Measurements from ENCODE around the gene MAPT.
"Not testable (repeated sequence)": the region's sequence is repeated elsewhere in the genome, so short reads cannot be mapped to it uniquely, and the experiment has no call there.

Gene MAPT

GRCh38 chr17:46008591-46008990, 114.2 kb downstream of the MAPT start:
- Histone ChIP-seq H3K27ac (ENCODE audit: low read depth, low read length) (no peak overlapping the region), H3K9me3 (ENCODE audit: control insufficient read depth in 5 of 5, low read length in 5 of 5) (no peaks in the 10 kb centered on the region), H3K36me3 (ENCODE audit: control insufficient read depth in 5 of 5, insufficient read depth in 5 of 5, low read length in 5 of 5) (no peaks in the 10 kb centered on the region), H3K9ac (ENCODE audit: low read length in 5 of 5) (no peak overlapping the region), H3K27me3 (ENCODE audit: control insufficient read depth in 5 of 5, insufficient read depth in 4 of 5, low read length in 5 of 5) (no peaks in the 10 kb centered on the region), H3K4me3 (ENCODE audit: low read depth in 1 of 5, low read length in 5 of 5) (no peak overlapping the region), H3K4me1 (ENCODE audit: control insufficient read depth in 5 of 5, insufficient read depth in 5 of 5, low read length in 5 of 5) (peaks cover 2 to 39% (median 9%) of the 10 kb centered on the region in 5 donors)

GRCh38 chr17:46009681-46010596, 115.6 kb downstream of the MAPT start:
- peaks cover 0 to 35% (median 13%) of the 10 kb centered on the region in 5 donors for H3K4me1 ChIP-seq (ENCODE audit: control insufficient read depth in 5 of 5, insufficient read depth in 5 of 5, low read length in 5 of 5)
- no peaks in the 10 kb centered on the region for H3K9me3 ChIP-seq (ENCODE audit: control insufficient read depth in 5 of 5, low read length in 5 of 5)
- no peak overlapping the region for H3K9ac ChIP-seq (ENCODE audit: low read length in 5 of 5)
- H3K27me3 ChIP-seq (ENCODE audit: control insufficient read depth in 5 of 5, insufficient read depth in 4 of 5, low read length in 5 of 5), result no peaks in the 10 kb centered on the region
- H3K4me3 ChIP-seq (ENCODE audit: low read depth in 1 of 5, low read length in 5 of 5), result peak overlapping the region in 1 of 5 donors; percentile 11
- no peak overlapping the region for H3K27ac ChIP-seq (ENCODE audit: low read depth, low read length)
- H3K36me3 ChIP-seq (ENCODE audit: control insufficient read depth in 5 of 5, insufficient read depth in 5 of 5, low read length in 5 of 5), result no peaks in the 10 kb centered on the region

GRCh38 chr17:46010597-46011186, 116.3 kb downstream of the MAPT start:
- H3K9me3 ChIP-seq (ENCODE audit: control insufficient read depth in 5 of 5, low read length in 5 of 5), result no peaks in the 10 kb centered on the region
- H3K27ac ChIP-seq (ENCODE audit: low read depth, low read length), result no peak overlapping the region
- peaks cover 0 to 35% (median 13%) of the 10 kb centered on the region in 5 donors for H3K4me1 ChIP-seq (ENCODE audit: control insufficient read depth in 5 of 5, insufficient read depth in 5 of 5, low read length in 5 of 5)

GRCh38 chr17:46011711-46012505, 117.6 kb downstream of the MAPT start:
- no peaks in the 10 kb centered on the region for H3K9me3 ChIP-seq (ENCODE audit: control insufficient read depth in 5 of 5, low read length in 5 of 5)
- peaks cover 0 to 35% (median 13%) of the 10 kb centered on the region in 5 donors for H3K4me1 ChIP-seq (ENCODE audit: control insufficient read depth in 5 of 5, insufficient read depth in 5 of 5, low read length in 5 of 5)
- H3K27ac ChIP-seq (ENCODE audit: low read depth, low read length), result no peak overlapping the region
- no peaks in the 10 kb centered on the region for H3K27me3 ChIP-seq (ENCODE audit: control insufficient read depth in 5 of 5, insufficient read depth in 4 of 5, low read length in 5 of 5)
- no peak overlapping the region for H3K9ac ChIP-seq (ENCODE audit: low read length in 5 of 5)
- H3K36me3 ChIP-seq (ENCODE audit: control insufficient read depth in 5 of 5, insufficient read depth in 5 of 5, low read length in 5 of 5), result no peaks in the 10 kb centered on the region
- no peak overlapping the region for H3K4me3 ChIP-seq (ENCODE audit: low read depth in 1 of 5, low read length in 5 of 5)

More at GRCh38 chr17:46010597-46011186, 116.3 kb downstream of the MAPT start:
- Histone ChIP-seq H3K36me3 (ENCODE audit: control insufficient read depth in 5 of 5, insufficient read depth in 5 of 5, low read length in 5 of 5) (no peaks in the 10 kb centered on the region), H3K9ac (ENCODE audit: low read length in 5 of 5) (no peak overlapping the region), H3K4me3 (ENCODE audit: low read depth in 1 of 5, low read length in 5 of 5) (no peak overlapping the region), H3K27me3 (ENCODE audit: control insufficient read depth in 5 of 5, insufficient read depth in 4 of 5, low read length in 5 of 5) (no peaks in the 10 kb centered on the region)

GRCh38 chr17:46012506-46013079, 118.2 kb downstream of the MAPT start:
- Histone ChIP-seq H3K27ac (ENCODE audit: low read depth, low read length) (no peak overlapping the region), H3K4me3 (ENCODE audit: low read depth in 1 of 5, low read length in 5 of 5) (no peak overlapping the region), H3K4me1 (ENCODE audit: control insufficient read depth in 5 of 5, insufficient read depth in 5 of 5, low read length in 5 of 5) (peaks cover 0 to 30% (median 11%) of the 10 kb centered on the region in 5 donors), H3K27me3 (ENCODE audit: control insufficient read depth in 5 of 5, insufficient read depth in 4 of 5, low read length in 5 of 5) (no peaks in the 10 kb centered on the region), H3K9me3 (ENCODE audit: control insufficient read depth in 5 of 5, low read length in 5 of 5) (no peaks in the 10 kb centered on the region), H3K36me3 (ENCODE audit: control insufficient read depth in 5 of 5, insufficient read depth in 5 of 5, low read length in 5 of 5) (no peaks in the 10 kb centered on the region), H3K9ac (ENCODE audit: low read length in 5 of 5) (no peak overlapping the region)

GRCh38 chr17:46013127-46013501, 118.8 kb downstream of the MAPT start:
- no peaks in the 10 kb centered on the region for H3K9me3 ChIP-seq (ENCODE audit: control insufficient read depth in 5 of 5, low read length in 5 of 5)
- H3K9ac ChIP-seq (ENCODE audit: low read length in 5 of 5), result no peak overlapping the region
- H3K36me3 ChIP-seq (ENCODE audit: control insufficient read depth in 5 of 5, insufficient read depth in 5 of 5, low read length in 5 of 5), result no peaks in the 10 kb centered on the region
- H3K4me3 ChIP-seq (ENCODE audit: low read depth in 1 of 5, low read length in 5 of 5), result no peak overlapping the region
- no peaks in the 10 kb centered on the region for H3K27me3 ChIP-seq (ENCODE audit: control insufficient read depth in 5 of 5, insufficient read depth in 4 of 5, low read length in 5 of 5)
- H3K4me1 ChIP-seq (ENCODE audit: control insufficient read depth in 5 of 5, insufficient read depth in 5 of 5, low read length in 5 of 5), result peaks cover 0 to 25% (median 11%) of the 10 kb centered on the region in 5 donors
- H3K27ac ChIP-seq (ENCODE audit: low read depth, low read length), result no peak overlapping the region

- Histone ChIP-seq H3K9me3 (ENCODE audit: control insufficient read depth in 5 of 5, low read length in 5 of 5) (no peaks in the 10 kb centered on the region), H3K4me1 (ENCODE audit: control insufficient read depth in 5 of 5, insufficient read depth in 5 of 5, low read length in 5 of 5) (peaks cover 0 to 22% (median 16%) of the 10 kb centered on the region in 5 donors), H3K36me3 (ENCODE audit: control insufficient read depth in 5 of 5, insufficient read depth in 5 of 5, low read length in 5 of 5) (no peaks in the 10 kb centered on the region), H3K27me3 (ENCODE audit: control insufficient read depth in 5 of 5, insufficient read depth in 4 of 5, low read length in 5 of 5) (no peaks in the 10 kb centered on the region), H3K27ac (ENCODE audit: low read depth, low read length) (no peak overlapping the region), H3K9ac (ENCODE audit: low read length in 5 of 5) (no peak overlapping the region), H3K4me3 (ENCODE audit: low read depth in 1 of 5, low read length in 5 of 5) (no peak overlapping the region)
Observed at GRCh38 chr17:46013502-46014165, 119.3 kb downstream of the MAPT start.

- H3K4me3 ChIP-seq (ENCODE audit: low read depth in 1 of 5, low read length in 5 of 5); H3K4me1 ChIP-seq (ENCODE audit: control insufficient read depth in 5 of 5, insufficient read depth in 5 of 5, low read length in 5 of 5); H3K9me3 ChIP-seq (ENCODE audit: control insufficient read depth in 5 of 5, low read length in 5 of 5); H3K9ac ChIP-seq (ENCODE audit: low read length in 5 of 5); H3K27me3 ChIP-seq (ENCODE audit: control insufficient read depth in 5 of 5, insufficient read depth in 4 of 5, low read length in 5 of 5); H3K27ac ChIP-seq (ENCODE audit: low read depth, low read length): not testable (repeated sequence)
- peaks cover 0 to 15% (median 6%) of the 10 kb centered on the region in 5 donors for H3K36me3 ChIP-seq (ENCODE audit: control insufficient read depth in 5 of 5, insufficient read depth in 5 of 5, low read length in 5 of 5)
Observed at GRCh38 chr17:46019408-46019925, 125.1 kb downstream of the MAPT start.

GRCh38 chr17:46020023-46020761, 125.8 kb downstream of the MAPT start:
- Histone ChIP-seq H3K9ac (ENCODE audit: low read length in 5 of 5) (no peak overlapping the region), H3K27me3 (ENCODE audit: control insufficient read depth in 5 of 5, insufficient read depth in 4 of 5, low read length in 5 of 5) (no peaks in the 10 kb centered on the region), H3K4me1 (ENCODE audit: control insufficient read depth in 5 of 5, insufficient read depth in 5 of 5, low read length in 5 of 5) (peaks cover 4 to 10% (median 5%) of the 10 kb centered on the region in 5 donors), H3K4me3 (ENCODE audit: low read depth in 1 of 5, low read length in 5 of 5) (no peak overlapping the region), H3K9me3 (ENCODE audit: control insufficient read depth in 5 of 5, low read length in 5 of 5) (no peaks in the 10 kb centered on the region), H3K36me3 (ENCODE audit: control insufficient read depth in 5 of 5, insufficient read depth in 5 of 5, low read length in 5 of 5) (peaks cover 0 to 22% (median 6%) of the 10 kb centered on the region in 5 donors), H3K27ac (ENCODE audit: low read depth, low read length) (no peak overlapping the region)

All from subcutaneous abdominal adipose tissue (tissue), 5 donors.